Measurements from ENCODE around the gene EDN1.

Gene EDN1

GRCh38 chr6:12336121-12336971 is 46.2 kb downstream of the EDN1 start:
- DNase-seq (ENCODE audit: extremely low spot score), result peak; percentile 65
- no peak for TF ChIP-seq CTCF (IDR thresholded peaks at IDR 0.05; ENCODE audit: control extremely low read depth, extremely low read depth, low read depth, missing control alignments)
- POLR2A ChIA-PET, result no interaction called here
- CTCF ChIA-PET, result interaction anchor here (0.8 to 2.8 kb wide), 8 partner anchors 9 to 259 kb away, joined by 3 to 8 read pairs (median 4); partner anchors contain the start of gene EDN1

GRCh38 chr6:12339022-12339421 is 48.9 kb downstream of the EDN1 start:
- CTCF ChIA-PET, result no interaction called here
- POLR2A ChIA-PET, result no interaction called here
- TF ChIP-seq CTCF (IDR thresholded peaks at IDR 0.05; ENCODE audit: control extremely low read depth, extremely low read depth, low read depth, missing control alignments), result no peak
- no peak for DNase-seq (ENCODE audit: extremely low spot score)

- CTCF ChIA-PET, result no interaction called here
- TF ChIP-seq CTCF (IDR thresholded peaks at IDR 0.05; ENCODE audit: control extremely low read depth, extremely low read depth, low read depth, missing control alignments), result no peak
- POLR2A ChIA-PET, result no interaction called here
- no peak for DNase-seq (ENCODE audit: extremely low spot score)
These were observed 49.8 kb downstream of the EDN1 start for GRCh38 chr6:12339808-12340487.

- no peak for DNase-seq (ENCODE audit: extremely low spot score)
- POLR2A ChIA-PET, result no interaction called here
- CTCF ChIA-PET, result no interaction called here
- TF ChIP-seq CTCF (IDR thresholded peaks at IDR 0.05; ENCODE audit: control extremely low read depth, extremely low read depth, low read depth, missing control alignments), result no peak
These were observed 50.3 kb downstream of the EDN1 start for GRCh38 chr6:12340488-12340818.

GRCh38 chr6:12342664-12343063 is 52.5 kb downstream of the EDN1 start:
- ChIA-PET CTCF (interaction anchor here (1.9 kb wide), 1 partner anchor 13 kb away, joined by 6 read pairs; no protein-coding TSS in a partner anchor), POLR2A (no interaction called here)
- no peak for TF ChIP-seq CTCF (IDR thresholded peaks at IDR 0.05; ENCODE audit: control extremely low read depth, extremely low read depth, low read depth, missing control alignments)

GRCh38 chr6:12343122-12343439 is 52.9 kb downstream of the EDN1 start:
- TF ChIP-seq CTCF (IDR thresholded peaks at IDR 0.05; ENCODE audit: control extremely low read depth, extremely low read depth, low read depth, missing control alignments), result no peak
- CTCF ChIA-PET, result no interaction called here
- POLR2A ChIA-PET, result no interaction called here
- DNase-seq (ENCODE audit: extremely low spot score), result no peak

More at GRCh38 chr6:12342664-12343063, 52.5 kb downstream of the EDN1 start:
- no peak for DNase-seq (ENCODE audit: extremely low spot score)
